Measurements from ENCODE around the gene MAP3K2.
A peak's percentile ranks its signal among the peaks of the same experiment; 100 is the strongest.

Gene MAP3K2

GRCh38 chr2:127387655-127388422 is at the start of gene MAP3K2:
MAP3K2 (minus strand) TSS chr2:127387975; CDS start chr2:127343129, 44,846 bp downstream.
- peak within 1 kb of the TSS; percentile 59 for H3K4me3 ChIP-seq (replicated peaks; ENCODE audit: low read depth, low read length)
- no peak for TF ChIP-seq CTCF (IDR thresholded peaks at IDR 0.05; ENCODE audit: low read depth, low read length, missing control alignments)
- peak; percentile 39 for DNase-seq (ENCODE audit: extremely low read depth, low read depth)

GRCh38 chr2:127437056-127437455 is 49.3 kb upstream of the MAP3K2 start:
- no peak for DNase-seq (ENCODE audit: extremely low read depth, low read depth)
- TF ChIP-seq CTCF (IDR thresholded peaks at IDR 0.05; ENCODE audit: low read depth, low read length, missing control alignments) = no peak
- H3K4me3 ChIP-seq (replicated peaks; ENCODE audit: low read depth, low read length) = no peak overlapping the region

DNA sequence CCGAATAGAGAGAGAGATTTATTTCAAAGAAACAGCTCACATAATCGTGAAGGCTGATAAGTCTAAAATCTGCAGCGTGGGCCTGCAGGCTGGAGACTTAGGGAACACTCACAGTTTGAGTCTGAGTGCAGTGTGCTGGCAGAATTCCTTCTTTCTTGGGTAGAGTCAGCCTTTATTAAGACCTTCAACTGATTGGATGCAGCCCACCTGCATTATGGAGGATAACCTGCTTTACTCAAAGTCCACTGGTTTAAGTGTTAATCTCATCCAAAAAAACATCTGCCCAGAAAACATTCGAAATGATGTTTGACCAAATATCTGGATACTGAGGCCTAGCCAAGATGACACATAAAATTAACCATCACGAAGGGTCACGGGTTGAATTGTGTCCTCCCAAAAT is 46.7 kb upstream of the MAP3K2 start:
- DNase-seq (ENCODE audit: extremely low read depth, low read depth) = no peak
- TF ChIP-seq CTCF (IDR thresholded peaks at IDR 0.05; ENCODE audit: low read depth, low read length, missing control alignments) = no peak
- H3K4me3 ChIP-seq (replicated peaks; ENCODE audit: low read depth, low read length) = no peak overlapping the region

- no peak for TF ChIP-seq CTCF (IDR thresholded peaks at IDR 0.05; ENCODE audit: low read depth, low read length, missing control alignments)
- DNase-seq (ENCODE audit: extremely low read depth, low read depth) = no peak
- H3K4me3 ChIP-seq (replicated peaks; ENCODE audit: low read depth, low read length) = no peak overlapping the region
These were observed 43.7 kb upstream of the MAP3K2 start for GRCh38 chr2:127431408-127432023.

- TF ChIP-seq CTCF (IDR thresholded peaks at IDR 0.05; ENCODE audit: low read depth, low read length, missing control alignments) = no peak
- no peak for DNase-seq (ENCODE audit: extremely low read depth, low read depth)
- H3K4me3 ChIP-seq (replicated peaks; ENCODE audit: low read depth, low read length) = no peak overlapping the region
These were observed 42.2 kb upstream of the MAP3K2 start for GRCh38 chr2:127429844-127430425.

- DNase-seq (ENCODE audit: extremely low read depth, low read depth) = no peak
- TF ChIP-seq CTCF (IDR thresholded peaks at IDR 0.05; ENCODE audit: low read depth, low read length, missing control alignments) = no peak
- H3K4me3 ChIP-seq (replicated peaks; ENCODE audit: low read depth, low read length) = no peak overlapping the region
These were observed 41.5 kb upstream of the MAP3K2 start for GRCh38 chr2:127429291-127429690.
